ENCODE data around the gene LZIC. TPM values are rescaled to one million over a fixed set of nuclear protein-coding genes. Genes with fewer than 3 reads are reported as not detected.

LZIC gene
- total RNA-seq, 2 donors from 2014 or later, result 40.6 to 47.2 TPM

DNA sequence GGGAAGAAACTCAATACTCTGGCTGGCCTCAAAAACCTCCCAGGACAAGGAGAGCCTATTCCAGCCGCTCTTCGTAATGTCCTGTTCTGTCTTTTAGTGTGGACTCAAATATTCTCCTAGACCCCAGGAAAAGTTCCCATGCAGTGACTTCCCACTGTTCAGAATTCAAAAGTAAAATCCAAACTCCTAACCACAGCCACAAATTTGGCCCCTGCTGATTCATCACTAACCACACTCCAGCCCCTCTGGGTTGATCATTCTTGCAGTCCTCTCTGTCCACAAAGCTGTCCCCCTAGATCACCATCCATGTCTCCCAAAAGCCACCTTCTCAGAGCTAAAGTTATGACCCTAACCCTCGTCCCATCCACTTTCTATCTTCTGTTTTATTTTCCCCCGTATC, 38.2 kb downstream of the LZIC start:
- Histone ChIP-seq H3K36me3 (no peaks in the 10 kb centered on the region), H3K9me3 (no peaks in the 10 kb centered on the region), H3K9ac (ENCODE audit: low read depth in 2 of 2, low read length in 2 of 2) (no peak overlapping the region), H3K27me3 (no peaks in the 10 kb centered on the region), H3K27ac (no peak overlapping the region), H3K4me1 (peaks cover 11% of the 10 kb centered on the region), H3K4me3 (no peak overlapping the region)
- TF ChIP-seq CTCF (IDR thresholded peaks at IDR 0.05), result no peak
- DNase-seq, result no peak
- intact Hi-C loops (cut with DNase I), result no loop called here

DNA sequence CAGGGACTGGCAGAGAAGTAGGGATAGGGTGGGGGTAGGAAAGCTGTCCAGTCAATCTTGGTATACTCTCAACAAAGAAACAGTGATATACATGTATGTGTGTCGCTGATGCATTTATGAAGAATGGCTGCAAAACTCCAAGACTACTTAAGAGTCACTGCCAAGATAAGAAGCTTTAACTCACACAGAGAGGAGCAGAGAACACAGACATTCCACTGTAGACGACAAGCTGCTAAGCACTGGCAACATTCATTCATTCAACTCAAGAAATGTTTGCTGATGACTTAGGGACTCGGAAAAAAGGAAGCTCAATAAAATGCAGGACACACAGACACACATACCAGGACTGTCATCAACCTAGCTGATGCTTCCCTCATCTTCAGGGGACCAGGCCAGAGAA, 38.6 kb downstream of the LZIC start:
- Histone ChIP-seq H3K27me3 (no peaks in the 10 kb centered on the region), H3K27ac (no peak overlapping the region), H3K36me3 (no peaks in the 10 kb centered on the region), H3K4me1 (peaks cover 13% of the 10 kb centered on the region), H3K4me3 (no peak overlapping the region), H3K9ac (ENCODE audit: low read depth in 2 of 2, low read length in 2 of 2) (no peak overlapping the region), H3K9me3 (no peaks in the 10 kb centered on the region)
- intact Hi-C loops (cut with DNase I), result no loop called here
- DNase-seq, result no peak
- no peak for TF ChIP-seq CTCF (IDR thresholded peaks at IDR 0.05)

DNA sequence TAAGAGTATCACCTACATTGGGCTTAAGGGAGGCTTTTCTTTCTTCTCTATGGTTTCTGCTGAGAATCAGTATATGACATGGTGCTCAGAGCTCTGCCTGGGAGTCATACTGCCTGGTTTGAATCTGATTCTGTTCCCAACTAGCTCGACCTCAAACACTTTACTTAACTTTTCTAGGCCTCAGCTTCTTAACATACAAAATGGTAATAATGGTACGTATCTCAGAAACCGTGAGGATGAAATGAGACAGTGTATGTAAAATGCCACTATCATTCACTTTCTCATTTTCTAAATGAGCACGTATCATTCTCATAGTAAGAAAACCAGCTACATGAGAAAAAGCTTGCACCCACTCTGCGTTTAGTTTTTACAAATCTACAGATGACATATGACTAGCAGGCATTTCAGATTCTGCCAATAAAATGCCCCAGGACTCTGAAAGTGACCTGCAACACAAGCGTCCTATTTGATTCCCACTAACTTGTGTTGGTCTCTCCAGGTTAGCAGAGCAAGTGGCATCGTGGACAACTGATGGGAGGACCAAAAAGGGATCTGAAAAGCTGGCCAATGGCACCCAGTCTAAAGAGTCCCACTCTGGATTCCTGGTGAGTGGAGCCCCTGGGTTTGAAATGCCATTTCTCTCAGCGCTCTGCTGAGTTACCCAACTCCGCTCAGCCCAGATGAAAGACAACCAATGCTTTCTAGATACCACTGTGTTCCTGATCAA, 39.2 kb downstream of the LZIC start:
- H3K4me1 ChIP-seq, result peaks cover 13% of the 10 kb centered on the region
- intact Hi-C loops (cut with DNase I), result no loop called here

GRCh38 chr1:9902060-9902452, 41.1 kb downstream of the LZIC start:
- H3K4me1 ChIP-seq, result peaks cover 13% of the 10 kb centered on the region

More for the DNA sequence above, 39.2 kb downstream of the LZIC start:
- no peak for TF ChIP-seq CTCF (IDR thresholded peaks at IDR 0.05)
- no peaks in the 10 kb centered on the region for H3K36me3 ChIP-seq
- no peak overlapping the region for H3K27ac ChIP-seq
- no peak overlapping the region for H3K4me3 ChIP-seq
- no peaks in the 10 kb centered on the region for H3K9me3 ChIP-seq
- H3K9ac ChIP-seq (ENCODE audit: low read depth in 2 of 2, low read length in 2 of 2), result no peak overlapping the region
- no peak for DNase-seq
- no peaks in the 10 kb centered on the region for H3K27me3 ChIP-seq

More at GRCh38 chr1:9902060-9902452, 41.1 kb downstream of the LZIC start:
- intact Hi-C loops (cut with DNase I), result no loop called here
- Histone ChIP-seq H3K27me3 (no peaks in the 10 kb centered on the region), H3K36me3 (no peaks in the 10 kb centered on the region), H3K27ac (no peak overlapping the region), H3K9ac (ENCODE audit: low read depth in 2 of 2, low read length in 2 of 2) (no peak overlapping the region), H3K9me3 (no peaks in the 10 kb centered on the region), H3K4me3 (no peak overlapping the region)
- no peak for DNase-seq
- TF ChIP-seq CTCF (IDR thresholded peaks at IDR 0.05), result no peak
